Fibroblast of lung (primary cell): ENCODE data around the gene WWOX. TPM values are rescaled to one million over a fixed set of nuclear protein-coding genes. Genes with fewer than 3 reads are reported as not detected.

Experiments used
- DNase-seq, 2 donors: peaks; one replicate each; pipeline versions ENCODE4 v3.0.0 to v3.0.0-alpha.2; 2010; ENCODE audit warnings: low read depth in 2 of 2
- H2AFZ ChIP-seq: 2 replicates; pipeline ENCODE4 v1.5.1; 2012; ENCODE audit warnings: low read length, control low read depth, inconsistent platforms
- H3K27ac ChIP-seq: 2 replicates; pipeline ENCODE4 v1.5.1; 2011; ENCODE audit warnings: low read length, control low read depth; ENCODE audit not compliant: insufficient read depth
- H3K27me3 ChIP-seq: 2 replicates; pipeline ENCODE4 v1.5.1; 2011; ENCODE audit warnings: mild to moderate bottlenecking, low read length; ENCODE audit not compliant: control insufficient read depth, insufficient read depth
- H3K36me3 ChIP-seq: 2 replicates; pipeline ENCODE4 v1.5.1; 2011; ENCODE audit warnings: low read length; ENCODE audit not compliant: control insufficient read depth, insufficient read depth
- H3K4me1 ChIP-seq: 2 replicates; pipeline ENCODE4 v1.5.1; 2011; ENCODE audit warnings: low read length; ENCODE audit not compliant: control insufficient read depth, insufficient read depth; ENCODE audit errors: extremely low read depth
- H3K4me2 ChIP-seq: 2 replicates; pipeline ENCODE4 v1.5.1; 2011; ENCODE audit warnings: low read length, control low read depth; ENCODE audit not compliant: insufficient read depth; ENCODE audit errors: extremely low read depth
- H3K4me3 ChIP-seq, 4 experiments: fragments of 200-600 bp in 1 of 4; sonication (generic) in 1 of 4; replicated peaks in 1 of 4; 2 replicates each; pipeline ENCODE4 v1.5.1; 2011 to 2016; ENCODE audit warnings: low read length in 4 of 4, low read depth in 3 of 4, mild to moderate bottlenecking in 3 of 4, control low read depth in 2 of 4, inconsistent platforms in 1 of 4, mixed read lengths in 1 of 4; ENCODE audit not compliant: insufficient read depth in 1 of 4; ENCODE audit errors: control extremely low read depth in 1 of 4
- H3K79me2 ChIP-seq: 2 replicates; pipeline ENCODE4 v1.5.1; 2012; ENCODE audit warnings: mild to moderate bottlenecking, low read length, inconsistent platforms; ENCODE audit not compliant: control insufficient read depth, insufficient read depth
- H3K9ac ChIP-seq: 2 replicates; pipeline ENCODE4 v1.5.1; 2011; ENCODE audit warnings: mild to moderate bottlenecking, low read length, control low read depth; ENCODE audit not compliant: insufficient read depth
- H3K9me3 ChIP-seq: 2 replicates; pipeline ENCODE4 v1.5.1; 2012; ENCODE audit warnings: low read depth, low read length; ENCODE audit not compliant: control insufficient read depth, insufficient read depth
- H4K20me1 ChIP-seq: 2 replicates; pipeline ENCODE4 v1.5.1; 2011; ENCODE audit warnings: low read length; ENCODE audit not compliant: control insufficient read depth, insufficient read depth; ENCODE audit errors: extremely low read depth
- CTCF ChIP-seq, 2 donors: IDR thresholded peaks in 1 of 2; conservative IDR thresholded peaks in 1 of 2; 1 replicate in 1 of 2; 2 replicates in 1 of 2; pipeline ENCODE4 v1.5.1; 2011 to 2012; ENCODE audit warnings: low read length in 2 of 2, control low read depth in 1 of 2, inconsistent platforms in 1 of 2, low read depth in 1 of 2, mild to moderate bottlenecking in 1 of 2
- EZH2 ChIP-seq: IDR thresholded peaks from 2 replicates; pipeline ENCODE4 v1.5.1; 2012; ENCODE audit warnings: low read length, control low read depth, mild to moderate bottlenecking; ENCODE audit errors: missing control alignments
- polyA plus RNA-seq, 2 donors: library from polyadenylated mRNA; depleted of rRNA in 1 of 2; stranded (reverse) in 1 of 2; unstranded in 1 of 2; fragments of >200 nt; gene quantifications; 2 replicates each; pipeline ENCODE4 v1.2.1, GENCODE V29; 2011 to 2012; ENCODE audit warnings: missing spikeins in 1 of 2
- total RNA-seq: library from RNA; depleted of rRNA; stranded (reverse); fragments of >200 nt; gene quantifications from 2 replicates; pipeline ENCODE4 v1.2.1, GENCODE V29; 2014

The WWOX gene
- total and polyA plus RNA-seq, 2 donors (not counting 1 experiment from before 2014, with no cell fraction given): 5.6 to 16.3 TPM

- DNase-seq: no peak
- Histone ChIP-seq H3K4me2 (no peak overlapping the region), H3K4me1 (no peaks in the 10 kb centered on the region), H3K4me3 (no peak overlapping the region), H3K9ac (no peak overlapping the region), H3K27ac (no peak overlapping the region), H2AFZ (no peak overlapping the region), H3K36me3 (no peaks in the 10 kb centered on the region), H3K9me3 (no peaks in the 10 kb centered on the region), H4K20me1 (no peaks in the 10 kb centered on the region), H3K27me3 (no peaks in the 10 kb centered on the region), H3K79me2 (no peaks in the 10 kb centered on the region)
- no peak for TF ChIP-seq CTCF (conservative IDR thresholded peaks at IDR 0.05 in 1 of 2, IDR thresholded peaks at IDR 0.05 in 1 of 2; ENCODE audit: low read depth in 1 of 2, low read length in 2 of 2)
- no peak for TF ChIP-seq EZH2
These were observed 1089.3 kb downstream of the WWOX start for GRCh38 chr16:79188739-79189122.

- TF ChIP-seq CTCF (conservative IDR thresholded peaks at IDR 0.05 in 1 of 2, IDR thresholded peaks at IDR 0.05 in 1 of 2; ENCODE audit: low read depth in 1 of 2, low read length in 2 of 2) (no peak), EZH2 (no peak)
These were observed 1091.1 kb downstream of the WWOX start for GRCh38 chr16:79190542-79190941.

GRCh38 chr16:79191933-79192332, 1092.5 kb downstream of the WWOX start:
- H3K4me2 ChIP-seq: no peak overlapping the region
- no peaks in the 10 kb centered on the region for H3K4me1 ChIP-seq
- no peak overlapping the region for H3K27ac ChIP-seq
- no peak overlapping the region for H2AFZ ChIP-seq
- no peak overlapping the region for H3K9ac ChIP-seq
- H3K79me2 ChIP-seq: no peaks in the 10 kb centered on the region
- peak in 1 of 2 donors; percentile 44 for DNase-seq
- H3K4me3 ChIP-seq: no peak overlapping the region
- H4K20me1 ChIP-seq: no peaks in the 10 kb centered on the region
- no peaks in the 10 kb centered on the region for H3K27me3 ChIP-seq
- TF ChIP-seq EZH2 (no peak), CTCF (conservative IDR thresholded peaks at IDR 0.05 in 1 of 2, IDR thresholded peaks at IDR 0.05 in 1 of 2; ENCODE audit: low read depth in 1 of 2, low read length in 2 of 2) (no peak)
- no peaks in the 10 kb centered on the region for H3K36me3 ChIP-seq
- H3K9me3 ChIP-seq: no peaks in the 10 kb centered on the region

More at GRCh38 chr16:79190542-79190941, 1091.1 kb downstream of the WWOX start:
- Histone ChIP-seq H4K20me1 (no peaks in the 10 kb centered on the region), H3K27ac (no peak overlapping the region), H3K9ac (no peak overlapping the region), H3K4me1 (no peaks in the 10 kb centered on the region), H3K79me2 (no peaks in the 10 kb centered on the region), H3K4me3 (no peak overlapping the region), H3K9me3 (no peaks in the 10 kb centered on the region), H3K27me3 (no peaks in the 10 kb centered on the region), H3K36me3 (no peaks in the 10 kb centered on the region), H2AFZ (no peak overlapping the region), H3K4me2 (no peak overlapping the region)
- no peak for DNase-seq
